ENCODE results near the gene CHST5.

Gene CHST5

DNA sequence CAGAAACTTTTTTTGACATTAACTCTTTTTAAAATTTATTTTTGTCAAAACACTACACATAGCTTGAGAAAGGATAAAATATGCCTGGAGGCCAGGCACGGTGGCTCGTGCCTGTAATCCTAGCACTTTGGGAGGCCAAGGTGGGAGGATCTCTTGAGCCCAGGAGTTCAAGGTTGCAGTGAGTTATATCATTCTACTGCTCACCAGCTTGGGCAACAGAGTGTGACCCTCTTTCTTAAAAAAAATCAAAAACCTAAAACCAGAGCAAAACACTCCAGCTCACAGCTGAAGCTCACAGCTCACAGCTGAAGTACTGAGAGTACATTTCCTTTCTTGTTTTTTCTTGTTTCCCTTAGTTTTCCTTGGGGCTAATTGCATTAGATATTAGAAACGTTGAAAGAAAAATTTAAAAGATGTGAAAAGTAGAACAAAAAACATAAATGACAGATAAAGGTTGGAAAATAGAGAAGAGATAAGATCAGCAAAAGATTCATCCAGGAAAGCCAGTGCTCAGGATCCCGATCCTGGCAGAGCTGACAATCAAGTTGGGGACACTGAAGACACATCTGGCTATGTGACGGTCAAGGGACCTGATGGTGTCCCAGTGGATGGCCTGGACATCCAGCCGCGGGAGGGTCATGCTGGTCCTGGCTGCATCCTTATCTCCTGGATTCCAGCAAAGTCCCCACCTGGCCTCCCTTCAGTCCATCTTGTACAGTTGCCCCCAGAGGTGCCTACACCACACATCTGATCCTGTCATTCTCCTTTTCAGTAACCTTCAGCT, 50.5 kb downstream of the CHST5 start:
- Histone ChIP-seq H3K27ac (ENCODE audit: low read length) (no peak overlapping the region), H3K9ac (ENCODE audit: low read length) (no peak overlapping the region), H3K4me1 (ENCODE audit: control insufficient read depth, low read depth, low read length) (no peaks in the 10 kb centered on the region), H3K9me3 (ENCODE audit: control insufficient read depth, low read depth, low read length) (no peaks in the 10 kb centered on the region), H3K36me3 (ENCODE audit: control insufficient read depth, low read depth, low read length) (peaks cover 6% of the 10 kb centered on the region), H3K4me3 (ENCODE audit: low read length) (no peak overlapping the region), H3K27me3 (ENCODE audit: control insufficient read depth, insufficient read depth, low read length) (no peaks in the 10 kb centered on the region)

DNA sequence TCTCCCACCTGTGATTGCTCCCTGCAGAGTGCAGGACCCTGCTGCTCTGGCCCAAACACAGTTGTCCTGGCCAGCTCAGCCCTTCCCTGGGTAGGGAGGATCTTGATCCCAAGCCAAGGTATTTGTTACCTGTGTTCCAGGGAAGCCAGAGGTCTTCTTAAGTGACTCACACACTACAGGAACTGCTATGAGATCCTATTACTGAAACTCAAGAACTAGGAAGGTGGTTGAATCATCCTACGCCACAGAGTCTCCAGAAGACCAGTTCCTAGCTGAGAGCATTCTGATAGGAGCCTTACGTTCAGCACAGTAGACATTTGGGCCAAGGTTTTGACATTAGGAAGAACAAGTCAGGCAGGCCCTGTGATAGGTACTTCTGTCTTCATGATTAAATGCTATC, 52.7 kb downstream of the CHST5 start:
- H3K36me3 ChIP-seq (ENCODE audit: control insufficient read depth, low read depth, low read length): peaks cover 18% of the 10 kb centered on the region
- no peak overlapping the region for H3K27ac ChIP-seq (ENCODE audit: low read length)
- H3K9ac ChIP-seq (ENCODE audit: low read length): no peak overlapping the region
- H3K4me1 ChIP-seq (ENCODE audit: control insufficient read depth, low read depth, low read length): no peaks in the 10 kb centered on the region
- no peak overlapping the region for H3K4me3 ChIP-seq (ENCODE audit: low read length)
- H3K9me3 ChIP-seq (ENCODE audit: control insufficient read depth, low read depth, low read length): no peaks in the 10 kb centered on the region
- H3K27me3 ChIP-seq (ENCODE audit: control insufficient read depth, insufficient read depth, low read length): no peaks in the 10 kb centered on the region

DNA sequence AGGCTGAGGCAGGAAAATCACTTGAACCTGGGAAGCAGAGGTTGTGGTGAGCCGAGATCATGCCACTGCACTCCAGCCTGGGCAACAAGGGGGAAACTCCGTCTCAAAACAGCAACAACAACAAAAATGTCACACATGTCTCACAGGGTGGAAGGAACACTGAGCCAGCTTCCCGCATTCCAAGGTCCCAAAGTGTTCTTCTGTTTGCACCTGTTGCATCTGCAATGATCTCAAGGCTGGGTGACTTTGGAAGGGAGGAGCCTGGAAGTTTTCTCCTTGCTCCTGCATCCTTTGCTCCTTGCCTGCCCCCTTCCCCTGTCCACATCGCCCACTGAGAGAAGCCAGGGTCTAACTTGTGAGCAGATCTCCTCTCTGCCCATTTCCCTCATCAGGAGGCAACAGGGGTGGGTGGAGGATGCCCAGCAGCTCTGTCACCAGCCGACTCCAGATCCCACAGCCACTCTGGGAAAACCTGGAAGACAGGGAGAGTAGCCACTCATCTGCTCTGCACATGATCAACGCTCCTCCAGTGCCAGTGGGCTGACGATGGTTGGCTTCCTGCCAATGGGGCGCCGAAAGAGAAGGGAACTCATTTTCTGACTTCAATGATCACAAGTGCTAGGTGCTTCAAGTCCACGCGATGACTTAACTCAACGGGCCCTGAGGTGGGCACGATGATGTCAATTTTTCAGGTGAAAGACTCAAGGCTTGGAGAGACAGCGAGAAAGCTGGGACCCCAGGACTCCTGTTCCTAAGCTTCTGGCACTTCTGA, 53.3 kb downstream of the CHST5 start:
- Histone ChIP-seq H3K27ac (ENCODE audit: low read length) (no peak overlapping the region), H3K4me1 (ENCODE audit: control insufficient read depth, low read depth, low read length) (no peaks in the 10 kb centered on the region), H3K36me3 (ENCODE audit: control insufficient read depth, low read depth, low read length) (peaks cover 18% of the 10 kb centered on the region), H3K9me3 (ENCODE audit: control insufficient read depth, low read depth, low read length) (no peaks in the 10 kb centered on the region), H3K9ac (ENCODE audit: low read length) (no peak overlapping the region), H3K4me3 (ENCODE audit: low read length) (no peak overlapping the region), H3K27me3 (ENCODE audit: control insufficient read depth, insufficient read depth, low read length) (no peaks in the 10 kb centered on the region)

DNA sequence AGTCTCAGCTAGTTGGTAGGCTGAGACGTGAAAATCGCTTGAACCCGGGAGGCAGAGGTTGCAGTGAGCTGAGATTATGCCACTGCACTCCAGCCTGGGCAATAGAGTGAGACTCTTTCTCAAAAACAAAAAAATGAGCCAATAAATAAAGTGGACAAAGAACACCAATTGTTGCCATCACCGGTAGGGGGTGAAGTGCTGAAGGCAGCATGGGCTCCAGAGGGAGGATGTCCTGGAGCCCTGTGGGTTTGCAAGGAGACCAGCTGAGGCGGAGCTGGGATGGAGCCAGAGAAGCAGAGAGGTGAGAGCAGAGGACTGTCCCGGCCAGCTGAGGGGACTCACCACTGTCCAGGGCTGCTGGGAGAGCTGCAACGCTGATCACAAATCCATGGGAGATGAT, 54.4 kb downstream of the CHST5 start:
- no peak overlapping the region for H3K4me3 ChIP-seq (ENCODE audit: low read length)
- no peaks in the 10 kb centered on the region for H3K4me1 ChIP-seq (ENCODE audit: control insufficient read depth, low read depth, low read length)
- no peaks in the 10 kb centered on the region for H3K27me3 ChIP-seq (ENCODE audit: control insufficient read depth, insufficient read depth, low read length)
- H3K9ac ChIP-seq (ENCODE audit: low read length): no peak overlapping the region
- H3K36me3 ChIP-seq (ENCODE audit: control insufficient read depth, low read depth, low read length): peaks cover 13% of the 10 kb centered on the region
- H3K27ac ChIP-seq (ENCODE audit: low read length): no peak overlapping the region
- H3K9me3 ChIP-seq (ENCODE audit: control insufficient read depth, low read depth, low read length): no peaks in the 10 kb centered on the region

DNA sequence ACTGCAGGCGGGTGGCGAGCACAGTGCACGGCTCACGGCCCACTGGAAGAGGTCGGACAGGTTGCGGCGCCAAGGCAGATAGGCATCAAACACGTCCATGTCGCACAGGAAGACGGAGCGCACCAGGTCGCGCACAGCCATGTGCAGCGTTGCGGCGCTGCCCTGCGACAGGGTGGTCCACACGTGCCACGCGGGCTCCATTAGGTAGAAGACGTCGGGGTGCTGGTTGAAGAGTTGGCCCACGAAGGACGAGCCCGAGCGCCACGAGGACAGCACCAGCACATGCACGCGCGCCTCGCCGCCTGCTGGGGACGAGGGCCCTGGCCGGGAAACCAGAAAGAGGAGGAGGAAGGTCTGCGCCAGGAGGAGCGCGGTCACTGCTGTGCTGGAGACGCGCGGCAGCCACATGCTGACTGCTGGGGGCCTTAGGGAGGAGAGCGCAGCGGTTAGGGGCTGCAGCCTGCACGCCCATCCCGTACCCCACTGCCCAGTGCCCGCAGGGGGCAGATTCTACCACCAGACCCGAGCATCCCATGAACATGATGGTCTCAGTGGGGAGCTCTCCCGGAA, 56.4 kb downstream of the CHST5 start:
- Histone ChIP-seq H3K9me3 (ENCODE audit: control insufficient read depth, low read depth, low read length) (no peaks in the 10 kb centered on the region), H3K27ac (ENCODE audit: low read length) (no peak overlapping the region), H3K4me3 (ENCODE audit: low read length) (no peak overlapping the region), H3K9ac (ENCODE audit: low read length) (no peak overlapping the region), H3K27me3 (ENCODE audit: control insufficient read depth, insufficient read depth, low read length) (no peaks in the 10 kb centered on the region), H3K36me3 (ENCODE audit: control insufficient read depth, low read depth, low read length) (peaks cover 12% of the 10 kb centered on the region), H3K4me1 (ENCODE audit: control insufficient read depth, low read depth, low read length) (no peaks in the 10 kb centered on the region)

Measured in iPS-18a (cell line).